Thoracic aorta (tissue), 2 donors: ENCODE results near the gene MED13L. TPM values are rescaled to one million over a fixed set of nuclear protein-coding genes. Genes with fewer than 3 reads are reported as not detected.

ENCODE experiments used
- ATAC-seq: fragments of 150-250 bp; one replicate; pipeline ENCODE4 v1.8.0; 2017; ENCODE audit warnings: low read depth; ENCODE audit not compliant: insufficient number of reproducible peaks, low FRiP score
- DNase-seq: peaks from one replicate; pipeline ENCODE4 v3.0.0-alpha.2; 2020; ENCODE audit warnings: low spot score
- H3K27ac ChIP-seq, 2 donors: fragments of 200-600 bp; sonication (generic); 1 replicate in 1 of 2; 2 replicates in 1 of 2; pipeline ENCODE4 v1.5.1; 2016; ENCODE audit warnings: mild to moderate bottlenecking in 2 of 2, moderate library complexity in 2 of 2
- H3K27me3 ChIP-seq: fragments of 200-600 bp; sonication (generic); replicated peaks from 2 replicates; pipeline ENCODE4 v1.6.0; 2016; ENCODE audit warnings: mild to moderate bottlenecking; ENCODE audit not compliant: insufficient read depth
- H3K36me3 ChIP-seq: fragments of 200-600 bp; sonication (generic); one replicate; pipeline ENCODE4 v1.5.1; 2016
- H3K4me1 ChIP-seq, 2 donors: fragments of 200-600 bp; sonication (generic); 1 replicate in 1 of 2; 2 replicates in 1 of 2; pipeline versions ENCODE4 v1.5.1 to v1.6.0; 2016; ENCODE audit warnings: low read depth in 2 of 2, mild to moderate bottlenecking in 1 of 2; ENCODE audit not compliant: control insufficient read depth in 1 of 2
- H3K4me3 ChIP-seq: fragments of 200-600 bp; sonication (generic); 2 replicates; pipeline ENCODE4 v1.5.1; 2016; ENCODE audit warnings: mild to moderate bottlenecking
- H3K9me3 ChIP-seq: fragments of 200-600 bp; sonication (generic); 2 replicates; pipeline ENCODE4 v1.5.1; 2016
- total RNA-seq, 2 donors: library from RNA; depleted of rRNA; stranded (reverse); fragments of >200 nt; gene quantifications; one replicate each; pipeline versions ENCODE4 v1.1.0 to v1.2.3, GENCODE V29; 2016
- TF ChIP-seq, protein P1 (sequence below): fragments of 200-600 bp; sonication (generic); IDR thresholded peaks from one replicate; pipeline ENCODE4 v1.5.1; 2019; ENCODE audit warnings: antibody characterized with exemption

The MED13L gene
- total RNA-seq, 2 donors from 2014 or later = 186 to 221 TPM

DNA sequence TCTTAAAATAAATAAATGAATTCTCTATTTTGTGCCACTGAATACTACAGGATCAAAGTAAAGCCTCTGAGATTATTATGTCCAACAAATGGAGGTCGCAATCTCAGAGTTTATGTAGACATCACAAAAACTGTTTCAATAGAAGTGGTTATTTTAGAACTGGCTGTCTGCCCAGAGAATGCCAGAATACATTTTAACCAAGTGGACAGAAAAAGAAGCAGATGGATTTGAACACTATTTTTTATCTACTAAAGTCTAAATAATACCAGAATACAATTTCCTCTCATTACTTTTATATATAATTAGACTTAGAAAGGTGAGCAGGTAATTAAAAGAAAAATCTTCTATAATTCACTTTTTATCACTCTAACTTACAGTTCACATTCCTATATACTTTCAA is 118.3 kb downstream of the MED13L start:
- Histone ChIP-seq H3K27ac (no peak overlapping the region), H3K4me3 (no peak overlapping the region), H3K4me1 (peaks cover 41 to 49% of the 10 kb centered on the region in 2 donors), H3K9me3 (no peaks in the 10 kb centered on the region), H3K36me3 (no peaks in the 10 kb centered on the region), H3K27me3 (no peaks in the 10 kb centered on the region)
- DNase-seq (no peak), ATAC-seq (no peak)
- TF ChIP-seq, protein P1, sequence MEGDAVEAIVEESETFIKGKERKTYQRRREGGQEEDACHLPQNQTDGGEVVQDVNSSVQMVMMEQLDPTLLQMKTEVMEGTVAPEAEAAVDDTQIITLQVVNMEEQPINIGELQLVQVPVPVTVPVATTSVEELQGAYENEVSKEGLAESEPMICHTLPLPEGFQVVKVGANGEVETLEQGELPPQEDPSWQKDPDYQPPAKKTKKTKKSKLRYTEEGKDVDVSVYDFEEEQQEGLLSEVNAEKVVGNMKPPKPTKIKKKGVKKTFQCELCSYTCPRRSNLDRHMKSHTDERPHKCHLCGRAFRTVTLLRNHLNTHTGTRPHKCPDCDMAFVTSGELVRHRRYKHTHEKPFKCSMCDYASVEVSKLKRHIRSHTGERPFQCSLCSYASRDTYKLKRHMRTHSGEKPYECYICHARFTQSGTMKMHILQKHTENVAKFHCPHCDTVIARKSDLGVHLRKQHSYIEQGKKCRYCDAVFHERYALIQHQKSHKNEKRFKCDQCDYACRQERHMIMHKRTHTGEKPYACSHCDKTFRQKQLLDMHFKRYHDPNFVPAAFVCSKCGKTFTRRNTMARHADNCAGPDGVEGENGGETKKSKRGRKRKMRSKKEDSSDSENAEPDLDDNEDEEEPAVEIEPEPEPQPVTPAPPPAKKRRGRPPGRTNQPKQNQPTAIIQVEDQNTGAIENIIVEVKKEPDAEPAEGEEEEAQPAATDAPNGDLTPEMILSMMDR = no peak

DNA sequence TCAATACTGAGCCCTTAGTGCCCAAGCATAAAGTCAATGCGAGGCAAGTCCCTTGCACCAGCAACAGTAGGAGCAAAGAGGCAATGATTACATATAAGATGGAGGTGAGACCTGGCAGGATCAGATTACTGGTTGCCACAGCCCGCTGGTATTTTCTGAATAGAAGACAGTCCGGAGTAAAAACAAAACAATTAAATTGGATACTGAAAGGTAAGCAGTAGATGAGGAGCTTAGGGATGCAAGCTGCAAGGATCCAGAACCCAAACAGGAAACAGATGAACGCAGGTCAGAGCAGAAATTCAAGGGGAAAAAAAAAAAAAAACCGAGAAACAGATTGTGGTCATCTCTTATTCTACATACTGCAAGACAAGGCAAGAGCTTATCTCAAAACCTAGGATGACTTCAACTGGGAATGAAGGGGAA is 119.6 kb downstream of the MED13L start:
- Histone ChIP-seq H3K27ac (no peak overlapping the region), H3K36me3 (no peaks in the 10 kb centered on the region), H3K4me1 (peaks cover 34 to 50% of the 10 kb centered on the region in 2 donors), H3K27me3 (no peaks in the 10 kb centered on the region), H3K9me3 (no peaks in the 10 kb centered on the region), H3K4me3 (no peak overlapping the region)
- ATAC-seq (no peak), DNase-seq (no peak)
- TF ChIP-seq, protein P1 = no peak

DNA sequence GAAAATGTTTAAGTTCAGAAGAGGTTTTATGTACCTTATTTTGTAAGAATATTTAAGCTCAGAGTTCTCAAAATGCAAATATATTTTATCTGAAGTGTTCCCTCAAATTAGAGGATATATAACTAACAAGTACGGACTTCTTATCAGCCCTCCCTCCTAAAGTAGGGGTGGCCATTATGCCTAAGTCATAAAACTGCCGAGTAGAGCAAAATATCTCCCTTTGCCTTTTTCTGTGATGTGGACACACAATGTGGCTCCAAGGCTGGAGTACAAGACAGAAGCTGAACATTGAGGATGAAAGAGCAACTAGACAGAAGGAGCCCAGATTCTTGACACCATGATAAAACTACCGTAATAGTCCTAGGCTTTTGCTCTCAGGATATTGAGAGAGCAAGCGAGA is 120.9 kb downstream of the MED13L start:
- H3K27ac ChIP-seq = no peak overlapping the region
- TF ChIP-seq, protein P1 = no peak
- H3K36me3 ChIP-seq = no peaks in the 10 kb centered on the region
- no peaks in the 10 kb centered on the region for H3K27me3 ChIP-seq
- H3K4me1 ChIP-seq = peaks cover 40 to 60% of the 10 kb centered on the region in 2 donors
- no peaks in the 10 kb centered on the region for H3K9me3 ChIP-seq
- DNase-seq = no peak
- no peak overlapping the region for H3K4me3 ChIP-seq
- no peak for ATAC-seq

DNA sequence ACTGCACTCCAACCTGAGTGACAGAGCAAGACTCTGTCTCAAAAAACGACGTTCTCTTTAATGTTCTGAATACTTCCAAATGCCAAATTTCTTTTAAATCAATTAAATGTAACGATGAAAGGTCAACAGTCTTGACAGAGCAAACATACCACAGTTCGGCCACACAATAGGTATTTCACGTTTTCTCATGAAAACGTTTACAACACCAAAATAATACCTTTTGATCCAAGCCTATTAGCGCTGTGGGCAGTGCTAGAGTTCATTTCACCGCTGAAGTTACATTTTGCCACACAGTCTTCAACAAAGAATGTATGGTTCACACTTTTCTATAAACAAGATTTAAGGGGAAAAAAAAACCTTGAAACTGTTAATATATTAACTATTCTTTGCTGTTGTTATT is 122.1 kb downstream of the MED13L start:
- Histone ChIP-seq H3K9me3 (no peaks in the 10 kb centered on the region), H3K27ac (no peak overlapping the region), H3K36me3 (no peaks in the 10 kb centered on the region), H3K4me1 (peaks cover 37 to 67% of the 10 kb centered on the region in 2 donors), H3K27me3 (no peaks in the 10 kb centered on the region), H3K4me3 (no peak overlapping the region)
- DNase-seq (no peak), ATAC-seq (no peak)
- TF ChIP-seq, protein P1 = no peak

DNA sequence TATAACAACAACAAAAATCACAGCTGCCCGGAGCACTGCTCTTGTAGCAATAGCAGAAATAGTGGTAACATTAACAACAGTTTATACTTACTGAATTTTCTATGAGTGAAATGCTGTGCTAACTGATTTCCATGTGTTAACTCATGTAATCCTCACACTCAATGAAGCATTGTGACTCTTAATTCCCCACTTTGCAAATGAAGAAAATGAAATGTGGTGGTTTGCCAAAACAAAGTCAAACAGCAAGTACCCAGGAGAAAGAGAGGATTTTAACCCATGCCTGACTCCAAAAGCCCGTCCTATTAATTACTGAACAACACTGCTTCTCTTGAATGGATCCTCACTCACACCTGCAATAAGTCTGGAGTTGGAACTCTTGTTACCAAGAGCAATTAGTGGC is 123.5 kb downstream of the MED13L start:
- Histone ChIP-seq H3K27me3 (no peaks in the 10 kb centered on the region), H3K4me1 (peaks cover 24 to 76% of the 10 kb centered on the region in 2 donors), H3K36me3 (no peaks in the 10 kb centered on the region), H3K4me3 (no peak overlapping the region), H3K9me3 (no peaks in the 10 kb centered on the region), H3K27ac (no peak overlapping the region)
- DNase-seq = no peak
- TF ChIP-seq, protein P1 = no peak
- no peak for ATAC-seq
